ENCODE data around the gene FGF14.

The FGF14 gene

DNA sequence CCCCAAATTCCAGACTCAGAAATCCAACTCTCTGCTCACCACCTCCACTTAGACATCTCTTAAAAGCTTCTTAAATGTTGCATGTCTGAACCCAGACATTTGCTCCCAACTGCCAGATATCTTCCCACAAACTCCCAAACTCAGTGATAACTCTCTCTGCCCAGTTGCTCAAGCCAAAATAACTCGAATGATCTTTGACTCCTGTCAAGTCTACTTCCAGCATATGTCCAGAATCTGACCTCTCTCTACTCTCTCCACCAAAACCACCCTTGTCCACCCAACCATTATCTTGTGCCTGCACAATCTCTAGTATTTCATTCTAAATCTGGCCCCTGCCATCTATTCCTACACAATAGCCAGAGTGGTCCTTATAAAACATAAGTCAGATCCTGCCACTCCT lies 99.3 kb downstream of the FGF14 start:
- no peak for DNase-seq

DNA sequence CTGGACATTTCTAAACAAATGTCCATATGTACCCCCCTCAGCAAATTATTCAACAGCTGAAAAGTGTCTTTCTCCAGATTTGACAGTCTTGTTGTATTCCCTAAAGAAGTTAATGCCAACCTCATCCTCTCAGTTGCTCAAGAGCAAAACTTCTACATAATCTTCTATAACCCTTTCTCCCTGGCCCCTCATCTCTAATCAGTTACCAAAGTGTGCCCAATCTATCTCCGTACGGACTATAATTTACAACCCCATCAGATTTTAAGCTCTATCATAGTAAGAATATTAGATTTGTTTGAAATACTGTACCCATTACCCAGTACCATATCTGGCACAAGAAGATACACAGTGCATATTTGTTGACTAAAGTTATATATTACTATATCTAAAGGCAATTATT lies 101.5 kb downstream of the FGF14 start:
- no peak for DNase-seq

DNA sequence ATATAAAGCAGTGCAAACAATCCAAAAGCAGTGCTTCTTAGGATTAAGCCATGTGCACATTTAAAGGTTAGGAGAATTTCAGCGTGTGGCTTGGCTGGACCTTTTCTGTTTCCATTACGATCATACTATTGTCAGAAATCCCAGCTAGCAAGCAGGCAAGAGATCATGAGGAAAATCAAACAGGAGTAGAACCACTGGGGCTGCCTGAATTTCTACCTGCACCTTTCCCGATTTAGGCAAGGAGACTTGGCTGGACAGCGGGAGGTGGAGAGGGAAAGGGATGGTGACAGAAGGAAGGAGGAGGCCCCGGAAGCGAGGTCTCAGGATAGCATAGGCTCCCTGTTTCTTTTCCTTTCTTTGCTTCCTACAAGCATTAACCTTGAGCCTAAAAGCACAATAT lies 102.5 kb downstream of the FGF14 start:
- no peak for DNase-seq

DNA sequence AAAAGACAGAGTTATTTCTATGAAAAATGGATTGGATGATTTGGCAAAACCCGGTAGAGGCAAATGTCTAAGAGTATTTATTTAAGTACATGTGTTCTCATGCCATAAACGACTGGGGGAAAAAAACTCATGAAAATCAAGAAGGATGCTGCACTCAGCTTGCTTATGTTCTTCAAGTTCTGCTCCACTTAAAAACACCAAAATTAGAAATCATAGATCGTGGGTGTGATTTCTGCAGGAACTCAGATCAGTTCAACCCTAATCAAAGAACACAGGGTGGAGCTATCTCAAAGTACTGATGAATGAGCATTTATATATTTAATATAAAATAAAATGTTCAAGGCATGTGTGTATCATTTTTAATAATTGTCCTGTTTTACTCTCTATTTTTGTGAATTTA lies 103.8 kb downstream of the FGF14 start:
- no peak for DNase-seq

DNA sequence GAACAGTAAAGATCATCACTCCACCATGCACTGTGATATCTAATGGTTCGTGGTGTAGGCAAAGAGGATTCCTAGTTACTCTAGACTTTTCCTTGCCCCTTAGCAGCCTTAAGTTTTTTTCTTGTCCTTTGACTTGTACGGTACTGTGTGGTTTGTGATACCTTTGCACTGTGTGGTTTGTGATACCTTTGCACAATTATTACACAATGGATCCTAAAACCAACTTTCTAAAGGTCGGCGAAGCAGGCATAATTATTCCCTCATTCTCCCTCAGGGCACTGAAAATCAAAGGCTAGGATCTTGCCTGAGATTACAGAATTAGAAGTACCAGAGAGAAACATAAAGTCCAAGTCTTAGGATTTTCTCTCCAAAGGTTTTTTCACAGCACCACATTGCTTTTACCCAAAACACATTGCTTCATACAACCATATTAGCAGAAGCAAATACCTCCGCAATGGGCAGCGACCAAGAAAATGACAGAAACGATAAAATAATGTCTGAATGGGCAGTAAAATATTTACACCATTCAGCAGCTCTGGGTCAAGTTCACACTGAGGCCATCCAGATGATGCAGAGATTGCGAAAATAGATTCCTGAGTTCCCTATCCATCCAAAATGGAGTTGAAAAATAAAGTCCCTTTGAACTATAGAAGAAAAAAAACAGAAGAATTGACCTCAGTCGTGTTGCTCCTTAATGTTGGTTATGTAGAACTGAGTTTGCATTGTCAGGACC lies 106.4 kb downstream of the FGF14 start:
- no peak for DNase-seq

DNA sequence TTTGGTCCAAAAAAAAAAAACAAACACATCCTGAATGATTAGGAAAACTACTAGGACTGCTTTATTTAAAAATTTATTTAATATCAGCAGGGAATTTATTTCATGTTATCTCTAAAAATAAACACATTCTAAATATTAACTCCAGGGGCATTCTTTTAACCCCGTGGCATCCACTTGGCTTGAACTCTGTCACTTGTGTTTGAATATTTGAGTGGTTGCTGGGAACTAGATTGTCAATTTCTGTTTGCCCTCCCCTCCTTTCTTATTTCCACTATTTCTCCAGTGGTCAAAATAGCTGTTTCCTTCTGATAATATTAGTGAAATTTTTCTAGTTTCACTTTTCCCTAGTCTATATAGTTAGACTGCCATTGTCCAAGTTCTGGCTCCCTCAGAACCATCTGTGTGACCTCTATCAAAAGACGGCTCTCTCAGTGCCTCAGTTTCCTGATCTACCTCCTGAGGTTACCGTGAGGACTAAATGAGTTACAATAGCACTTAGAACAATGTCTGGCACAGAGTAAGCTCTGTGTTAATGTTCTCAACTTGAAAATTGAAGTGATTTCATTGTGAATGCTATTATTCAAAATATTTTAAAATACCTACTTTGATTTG lies 107.3 kb downstream of the FGF14 start:
- no peak for DNase-seq

DNA sequence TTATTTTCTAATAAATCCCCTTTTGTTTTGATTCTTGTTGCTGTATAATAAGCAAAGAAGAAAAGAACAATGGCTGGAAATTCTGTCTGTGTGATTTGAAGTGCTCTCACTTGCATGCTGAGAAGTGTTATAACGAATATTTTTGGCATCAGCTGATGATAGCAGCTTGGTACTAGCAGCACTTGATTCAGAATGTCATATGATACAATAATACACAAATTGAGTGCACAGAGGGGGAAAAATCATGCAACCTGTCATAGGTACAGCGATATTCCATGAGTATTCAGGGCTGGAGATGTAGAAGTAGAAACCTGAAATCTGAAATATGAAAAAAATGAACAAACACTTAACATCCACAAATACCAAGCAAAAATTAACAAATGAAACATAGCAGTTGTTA lies 108.1 kb downstream of the FGF14 start:
- no peak for DNase-seq

DNA sequence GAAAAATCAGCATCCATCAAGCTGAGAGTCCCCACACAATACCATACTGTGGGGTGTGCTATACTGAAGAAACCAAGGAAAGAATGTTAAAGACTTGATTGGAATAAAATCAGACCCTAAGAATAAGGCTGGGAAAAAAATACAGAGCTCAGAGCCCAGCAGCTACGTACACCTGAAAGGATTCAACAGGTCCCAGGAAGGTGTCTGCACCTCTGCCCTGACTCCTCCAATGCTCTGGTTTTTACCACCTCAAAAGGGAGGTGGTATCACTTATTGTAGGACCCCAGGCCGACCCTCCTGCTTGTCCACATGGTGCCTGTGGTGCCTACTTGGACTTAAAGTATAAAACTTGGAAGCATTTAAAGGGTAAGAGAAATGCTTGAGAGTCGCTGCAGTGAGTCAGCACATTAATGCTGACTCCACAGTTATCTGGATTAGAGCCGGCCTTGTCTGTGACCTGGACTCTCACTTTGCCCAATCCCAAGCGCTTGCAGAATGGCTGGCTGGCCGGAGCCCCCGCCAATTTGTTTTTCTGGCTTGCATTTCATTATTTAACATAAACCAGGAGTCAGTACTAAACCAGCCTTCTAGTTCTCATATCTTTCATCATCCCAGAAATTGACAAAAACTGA lies 110.1 kb downstream of the FGF14 start:
- no peak for DNase-seq

DNA sequence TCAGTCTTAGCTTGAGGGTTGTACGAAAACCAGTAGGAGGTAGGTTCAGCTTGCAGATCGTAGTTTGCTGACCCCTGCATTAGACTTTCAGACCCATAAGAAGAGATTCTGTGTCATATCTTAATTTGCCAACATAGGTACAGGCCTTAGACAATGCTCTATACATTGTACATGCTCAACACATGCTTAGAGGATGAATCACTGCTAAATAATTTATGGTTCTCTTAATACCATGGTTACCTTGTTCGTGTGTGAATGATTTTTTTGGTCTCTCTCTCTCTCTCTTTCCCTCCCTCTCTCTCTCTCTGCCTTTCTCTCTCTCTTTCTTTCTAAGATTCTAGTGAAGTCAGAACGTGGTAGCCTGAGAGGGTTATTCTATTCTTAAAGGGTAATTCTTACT lies 112.2 kb downstream of the FGF14 start:
- DNase-seq: no peak

DNA sequence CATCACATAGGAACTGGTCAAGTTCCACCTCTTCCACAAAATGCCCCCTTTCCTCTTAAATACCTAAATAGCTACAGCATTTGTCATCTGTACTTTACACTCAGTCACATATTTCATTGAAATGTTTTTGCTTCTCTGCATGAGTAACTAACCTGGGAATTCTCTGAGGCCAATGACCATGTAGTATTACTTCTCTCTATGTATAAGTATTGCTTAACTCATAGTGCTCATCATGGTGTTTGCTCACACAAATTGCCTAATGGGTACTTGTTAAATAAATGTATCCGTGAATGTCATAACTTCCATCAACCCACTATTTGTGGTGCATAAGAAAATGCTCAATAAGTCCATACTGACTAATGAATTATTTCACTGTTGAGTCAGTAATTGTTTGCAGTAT lies 115.5 kb downstream of the FGF14 start:
- no peak for DNase-seq

DNA sequence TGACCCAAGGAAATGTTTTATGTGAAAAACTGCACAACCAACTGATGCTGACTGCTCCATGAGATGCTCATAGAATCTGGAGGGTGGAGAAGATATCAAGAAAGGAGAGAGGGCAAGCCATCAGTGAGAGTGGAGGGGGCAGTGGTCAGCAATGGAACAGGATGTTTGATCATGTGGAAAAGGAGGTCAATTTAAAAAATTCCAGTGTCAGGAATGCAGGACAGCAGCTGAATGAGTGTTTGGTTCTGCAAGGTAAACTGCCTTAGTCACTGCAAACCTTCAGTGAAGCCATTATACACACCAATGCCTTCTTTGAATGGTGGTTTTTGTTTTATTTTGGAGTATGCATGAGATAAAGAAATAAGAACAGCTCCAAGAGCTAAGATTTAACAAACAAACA lies 121.5 kb downstream of the FGF14 start:
- no peak for DNase-seq

DNA sequence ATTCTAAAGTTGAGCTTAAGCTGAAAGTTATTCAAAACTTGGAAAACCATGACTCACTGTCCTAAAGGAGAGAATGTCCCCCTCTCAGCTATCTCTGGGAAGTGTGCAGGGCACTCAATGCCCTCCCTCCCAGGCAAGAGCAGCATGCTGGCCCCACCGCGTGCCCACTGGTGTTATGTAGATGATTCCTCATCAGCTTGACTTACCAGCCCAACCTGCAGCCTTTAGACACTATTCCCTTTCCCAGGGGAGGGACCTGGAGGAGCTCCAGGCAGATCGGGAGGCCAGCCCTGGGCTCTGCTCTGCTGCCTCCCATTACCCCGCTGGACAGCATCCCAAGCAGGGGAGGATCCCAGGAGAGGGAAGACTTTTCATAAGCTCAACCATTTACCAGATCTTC lies 124.6 kb downstream of the FGF14 start:
- DNase-seq: no peak

DNA sequence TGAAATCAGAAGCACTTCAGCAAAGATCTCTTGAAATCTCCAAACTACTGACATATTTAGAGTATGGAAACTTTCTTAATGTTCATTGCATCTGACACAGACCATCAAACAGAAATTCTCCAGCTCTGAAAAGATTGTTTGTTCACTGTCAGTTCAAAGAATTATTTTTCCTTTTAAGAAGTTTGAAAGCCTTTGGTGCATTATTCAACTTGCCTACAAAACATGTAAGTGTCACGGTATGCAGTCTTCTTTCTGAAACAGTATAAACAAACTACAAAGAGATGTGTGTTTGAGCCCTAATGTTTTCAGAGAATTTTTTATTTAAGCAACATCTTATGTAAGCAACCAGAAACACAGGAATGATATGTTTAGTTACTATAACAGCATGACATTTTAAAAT lies 125.4 kb downstream of the FGF14 start:
- DNase-seq: no peak

DNA sequence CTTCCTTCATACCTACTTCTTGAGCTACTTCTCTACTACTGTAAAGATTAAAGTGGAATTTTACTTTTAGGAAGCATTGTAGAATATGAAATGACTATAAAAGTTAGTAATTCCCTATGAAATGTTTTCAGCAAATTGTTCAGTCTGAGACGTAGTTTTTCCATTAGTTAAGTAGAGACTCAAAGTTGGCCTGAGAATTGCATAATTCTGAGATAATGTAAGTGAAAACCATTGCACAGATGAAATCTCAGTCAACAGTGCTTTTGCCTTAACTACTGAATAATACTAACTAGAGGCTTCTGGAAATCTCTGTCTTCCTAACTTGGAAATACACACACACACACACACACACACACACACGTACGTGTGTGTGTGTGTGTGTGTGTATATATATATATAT lies 125.9 kb downstream of the FGF14 start:
- no peak for DNase-seq

DNA sequence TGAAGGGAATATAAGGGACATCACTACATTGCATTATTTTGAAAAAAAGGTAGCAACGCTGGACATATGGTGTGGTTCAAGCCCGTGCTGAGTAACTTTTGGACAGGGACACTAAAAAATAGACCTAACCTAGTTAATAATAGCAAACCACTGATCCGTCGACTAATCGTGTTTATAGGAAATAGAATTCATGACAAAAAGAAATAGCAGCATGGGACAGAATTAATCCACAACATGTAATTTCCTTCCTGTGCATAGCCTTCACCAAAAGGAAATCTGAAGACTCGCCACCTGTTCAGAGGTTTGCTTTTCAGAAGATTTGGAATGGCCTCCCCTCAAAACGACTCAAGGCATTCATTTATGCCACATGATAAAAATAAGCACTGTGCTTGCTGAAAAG lies 128.7 kb downstream of the FGF14 start:
- DNase-seq: no peak

DNA sequence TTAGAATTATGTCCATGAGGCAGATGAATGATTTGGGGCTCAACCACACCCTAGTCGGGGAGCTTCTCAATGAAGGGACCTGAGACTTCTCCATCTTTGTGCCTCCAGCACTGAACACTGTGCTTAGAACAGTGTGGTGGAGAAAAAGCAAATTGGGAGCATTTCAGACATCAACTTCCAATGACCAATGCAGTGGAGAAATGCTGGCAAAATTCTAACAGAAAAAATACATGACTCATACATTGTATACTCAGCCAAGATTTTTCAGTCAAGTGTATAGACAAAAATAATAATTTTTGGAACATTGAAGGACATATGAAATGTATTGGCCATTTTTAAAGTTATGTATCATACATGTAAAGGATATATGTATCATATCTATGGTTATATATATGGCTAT lies 134.7 kb downstream of the FGF14 start:
- DNase-seq: no peak

DNA sequence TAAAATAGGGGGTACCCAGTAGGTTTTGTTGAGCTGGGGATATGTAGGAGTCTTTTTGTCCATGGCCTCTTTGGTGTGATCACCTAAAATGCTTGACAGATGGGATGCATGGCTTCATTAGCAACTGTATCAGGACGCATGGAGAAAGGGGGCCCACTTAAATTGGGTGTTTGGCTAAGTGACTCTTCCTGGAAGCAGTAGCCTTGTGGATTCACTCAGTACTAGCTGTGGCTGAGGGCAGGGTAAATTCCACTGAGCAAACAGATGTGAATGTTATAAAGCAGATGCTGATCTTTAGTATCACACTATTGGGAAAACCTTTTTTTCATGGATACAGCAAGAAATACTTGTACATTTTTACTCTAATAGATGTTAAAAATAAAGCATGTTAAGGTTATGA lies 140.0 kb downstream of the FGF14 start:
- no peak for DNase-seq

DNA sequence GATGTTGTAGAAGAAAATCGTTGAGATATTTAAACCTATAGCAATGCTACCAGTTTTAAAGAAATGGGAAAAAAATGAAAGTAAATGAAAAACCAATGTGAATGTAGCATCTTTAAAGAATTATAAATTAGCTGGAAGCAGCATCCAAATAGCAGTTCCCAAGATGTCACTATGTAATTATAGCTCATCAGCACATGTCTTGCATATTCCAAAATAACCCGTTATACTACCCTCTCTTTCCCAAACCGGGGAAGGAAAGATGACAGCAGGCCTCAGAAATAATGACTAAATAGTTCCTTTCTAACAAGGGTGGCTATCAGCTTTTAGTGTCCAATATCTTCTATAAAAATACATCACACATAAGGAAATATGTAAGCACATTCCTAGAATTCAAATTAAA lies 140.5 kb downstream of the FGF14 start:
- no peak for DNase-seq

DNA sequence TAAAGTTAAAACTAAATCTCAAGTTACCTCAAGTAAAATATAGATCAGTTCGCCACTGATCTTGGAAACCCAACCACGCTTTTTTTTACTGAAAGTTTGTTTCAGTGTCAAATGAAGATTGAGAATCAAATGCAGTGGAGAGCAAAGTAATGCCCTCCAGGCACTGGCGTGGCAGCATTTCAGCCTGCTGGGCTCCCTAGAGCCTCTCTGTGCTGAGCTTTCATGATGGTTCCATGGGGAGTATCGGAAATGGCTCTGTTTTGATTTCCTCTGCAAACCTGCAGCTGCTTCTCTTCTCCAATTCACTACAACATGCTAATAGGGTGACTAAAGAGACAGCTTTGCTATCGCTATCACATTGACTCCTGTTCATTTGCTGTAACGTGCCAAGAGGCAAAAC lies 141.6 kb downstream of the FGF14 start:
- no peak for DNase-seq

DNA sequence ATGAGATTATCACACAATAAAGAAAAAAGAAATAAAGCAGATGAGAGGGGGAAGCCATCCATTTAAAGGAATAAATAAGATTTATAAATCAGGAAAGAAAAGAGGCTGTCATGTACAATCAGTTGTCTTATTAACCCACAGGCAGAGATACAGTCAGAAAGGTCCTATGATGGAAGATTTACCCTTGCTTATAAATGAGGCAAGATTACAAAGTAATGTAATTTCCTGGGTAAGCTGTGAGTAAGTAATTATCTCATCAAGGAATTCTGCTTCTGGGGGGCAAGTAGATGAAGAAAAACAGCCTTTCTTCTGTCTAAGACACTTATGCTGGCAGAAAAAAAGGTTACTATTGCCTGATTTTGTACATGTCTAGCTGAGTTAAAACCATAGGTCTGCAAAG lies 146.4 kb downstream of the FGF14 start:
- DNase-seq: no peak

DNA sequence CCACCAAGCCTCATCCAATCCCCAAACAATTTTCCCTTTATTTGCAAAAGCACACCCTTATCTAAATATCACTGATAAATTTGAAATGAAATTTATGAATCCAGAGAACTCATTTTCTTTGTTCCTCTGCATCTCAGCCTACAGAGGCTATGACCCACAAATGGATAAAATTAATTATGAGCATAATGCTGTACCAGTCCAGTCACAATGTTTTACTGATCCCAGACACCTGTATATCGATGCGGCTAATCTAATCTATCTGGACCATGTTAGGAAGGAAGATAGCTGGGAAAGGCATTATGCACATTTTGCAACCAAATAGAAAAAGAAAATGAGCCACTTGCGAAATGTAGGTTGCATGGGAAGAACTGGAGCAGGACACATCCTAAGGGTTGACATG lies 150.0 kb downstream of the FGF14 start:
- DNase-seq: no peak

DNA sequence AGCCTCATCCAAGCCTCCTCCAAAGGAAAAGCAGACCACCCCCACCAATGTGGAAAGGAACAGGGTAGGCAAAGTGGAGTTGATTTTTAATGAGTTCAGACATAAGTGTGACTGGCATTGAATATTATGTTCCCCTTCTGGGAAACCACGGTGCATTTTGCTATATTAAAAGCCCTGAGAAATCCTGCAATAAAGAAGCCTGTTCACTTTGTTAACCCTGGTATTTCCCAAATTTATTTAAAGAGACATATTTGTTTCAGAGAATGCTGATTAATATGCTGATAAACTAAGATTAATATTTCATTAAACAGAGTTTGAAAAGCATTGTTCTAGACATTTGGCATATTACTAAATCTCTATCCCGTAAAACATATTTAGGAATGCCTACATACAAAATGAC lies 151.4 kb downstream of the FGF14 start:
- no peak for DNase-seq

DNA sequence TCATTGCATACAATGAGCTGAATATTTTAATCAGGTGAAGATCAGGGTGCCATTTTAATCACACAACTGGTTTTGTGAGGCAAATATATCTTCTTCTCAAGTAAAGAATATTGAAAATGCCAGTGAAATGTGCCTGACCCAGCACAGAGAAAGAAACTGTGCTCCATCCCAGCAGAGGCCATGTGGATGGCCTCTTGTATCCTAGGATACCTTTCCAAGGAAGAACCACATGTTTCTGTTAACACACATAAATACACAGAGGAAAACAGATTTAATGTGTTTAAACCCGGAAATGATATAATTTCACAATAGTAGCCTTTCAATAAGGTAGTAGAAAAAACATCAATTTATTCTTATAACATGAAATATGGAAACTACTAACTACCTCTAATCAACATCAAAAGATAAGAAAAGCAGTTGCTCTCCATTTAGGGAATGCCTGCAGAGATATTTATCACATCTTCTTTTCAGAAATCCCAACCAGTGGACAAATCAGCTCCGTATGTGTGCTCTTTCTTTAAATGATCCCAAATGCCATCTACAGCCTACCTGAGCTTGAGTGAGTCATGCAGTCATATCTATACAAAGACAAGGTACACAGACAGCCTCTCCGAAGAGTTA lies 157.1 kb downstream of the FGF14 start:
- DNase-seq: no peak

DNA sequence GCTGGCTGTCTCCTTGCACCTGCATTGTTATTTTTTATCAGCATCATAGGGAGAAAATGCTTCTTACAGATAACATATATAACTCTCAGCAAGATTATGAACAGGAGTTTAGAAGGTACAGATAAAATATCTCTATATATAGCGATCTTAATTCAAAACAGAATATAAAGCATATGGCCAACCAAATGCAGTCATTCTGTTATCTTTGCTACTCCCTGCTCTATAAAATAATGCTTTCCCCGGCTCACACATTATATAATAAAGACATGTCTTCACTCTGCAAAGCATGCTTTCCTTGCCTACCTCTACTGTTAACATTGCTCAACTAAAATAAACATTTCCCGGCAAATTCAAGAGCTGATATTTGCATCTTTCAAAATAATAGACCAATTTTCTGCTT lies 161.7 kb downstream of the FGF14 start:
- no peak for DNase-seq

All from inflammatory macrophage treated with lipopolysaccharide for 4 hours (primary cell).